SK-N-SH (cell line): ENCODE data around the gene CYP4F11. TPM values are rescaled to one million over a fixed set of nuclear protein-coding genes. Genes with fewer than 3 reads are reported as not detected.

Experiments
- CTCF ChIA-PET: fragments of 300-600, 350-600 bp; formaldehyde crosslinking; extraction: SDS; loops from one replicate; lab custom pipeline; 2021; lab: Yijun Ruan, JAX
- POLR2A ChIA-PET: fragments of 350-600 bp; sonication (Branson Sonifier 250); formaldehyde crosslinking; extraction: SDS; loops from one replicate; lab custom pipeline; 2020; ENCODE audit warnings: antibody characterized with exemption, inconsistent platforms; lab: Yijun Ruan, JAX
- DNase-seq: peaks from one replicate; pipeline ENCODE4 v3.0.0; 2012
- H2AFZ ChIP-seq: fragments of 200-600 bp; sonication (generic); 2 replicates; pipeline ENCODE4 v1.8.1; 2016; ENCODE audit warnings: antibody characterized with exemption, mild to moderate bottlenecking, low read depth
- H3F3A ChIP-seq: fragments of 200-600 bp; sonication (generic); replicated peaks from 2 replicates; pipeline ENCODE3; 2016; ENCODE audit warnings: antibody characterized with exemption, mild to moderate bottlenecking; ENCODE audit not compliant: insufficient read depth
- H3K27ac ChIP-seq, 2 experiments: fragments of 200-500 bp in 1 of 2; fragments of 200-600 bp in 1 of 2; sonication (Bioruptor generic) in 1 of 2; sonication (generic), shearing (Covaris generic) in 1 of 2; 2 replicates each; pipeline versions ENCODE4 v1.5.1 to v1.6.1; 2014 to 2016; ENCODE audit warnings: low read depth in 2 of 2, inconsistent platforms in 1 of 2, low read length in 1 of 2, mild to moderate bottlenecking in 1 of 2, mixed read lengths in 1 of 2
- H3K27me3 ChIP-seq: fragments of 200-600 bp; sonication (generic), shearing (Covaris generic); 2 replicates; pipeline ENCODE4 v1.6.1; 2016; ENCODE audit warnings: mixed run types; ENCODE audit not compliant: insufficient read depth
- H3K36me3 ChIP-seq, 2 experiments: fragments of 200-500 bp in 1 of 2; fragments of 200-600 bp in 1 of 2; sonication (Bioruptor generic) in 1 of 2; sonication (generic) in 1 of 2; replicated peaks in 1 of 2; 2 replicates each; pipeline versions ENCODE3 to v1.5.1; 2014 to 2016; ENCODE audit warnings: low read length in 1 of 2, mild to moderate bottlenecking in 1 of 2; ENCODE audit not compliant: insufficient read depth in 2 of 2, control insufficient read depth in 1 of 2
- H3K4me1 ChIP-seq, 2 experiments: fragments of 200-500 bp in 1 of 2; fragments of 200-600 bp in 1 of 2; sonication (Bioruptor generic) in 1 of 2; sonication (generic), shearing (Covaris generic) in 1 of 2; 2 replicates each; pipeline versions ENCODE4 v1.5.1 to v1.6.1; 2014 to 2016; ENCODE audit warnings: low read depth in 1 of 2, low read length in 1 of 2, mixed run types in 1 of 2; ENCODE audit not compliant: insufficient read depth in 2 of 2, control insufficient read depth in 1 of 2
- H3K4me2 ChIP-seq: fragments of 200-600 bp; sonication (generic), shearing (Covaris generic); 2 replicates; pipeline ENCODE4 v1.6.1; 2017; ENCODE audit warnings: mixed run types
- H3K4me3 ChIP-seq, 2 experiments: fragments of 200-500 bp in 1 of 2; fragments of 200-600 bp in 1 of 2; sonication (Bioruptor generic) in 1 of 2; sonication (generic), shearing (Covaris generic) in 1 of 2; 2 replicates each; pipeline versions ENCODE4 v1.5.1 to v1.8.1; 2014 to 2016; ENCODE audit warnings: low read depth in 2 of 2, inconsistent platforms in 1 of 2, low read length in 1 of 2, mild to moderate bottlenecking in 1 of 2, mixed read lengths in 1 of 2, moderate library complexity in 1 of 2
- H3K79me2 ChIP-seq: fragments of 200-600 bp; sonication (generic); 2 replicates; pipeline ENCODE4 v1.8.1; 2017; ENCODE audit warnings: mild to moderate bottlenecking; ENCODE audit not compliant: insufficient read depth
- H3K9ac ChIP-seq: fragments of 200-600 bp; sonication (generic); 2 replicates; pipeline ENCODE4 v1.6.1; 2017; ENCODE audit warnings: mixed run types
- H3K9me2 ChIP-seq: fragments of 200-600 bp; sonication (generic); 2 replicates; pipeline ENCODE4 v1.6.1; 2017; ENCODE audit warnings: mixed run types
- H3K9me3 ChIP-seq: fragments of 200-600 bp; sonication (generic); 2 replicates; pipeline ENCODE4 v1.6.1; 2017; ENCODE audit warnings: mixed run types, mild to moderate bottlenecking, moderate library complexity
- H4K20me1 ChIP-seq: fragments of 200-600 bp; sonication (generic); 2 replicates; pipeline ENCODE4 v1.6.1; 2017; ENCODE audit warnings: mild to moderate bottlenecking, mixed run types; ENCODE audit not compliant: insufficient read depth
- CHD2 ChIP-seq: fragments of 150-350 bp; IDR thresholded peaks from 2 replicates; pipeline ENCODE4 v1.6.1; 2018; ENCODE audit warnings: low read length; ENCODE audit not compliant: partially characterized antibody
- ELF1 ChIP-seq: IDR thresholded peaks from 2 replicates; pipeline ENCODE4 v1.4.0; 2012
- EP300 ChIP-seq, 2 experiments: IDR thresholded peaks; 2 replicates each; pipeline versions ENCODE4 v1.4.0 to v1.6.1; 2012; ENCODE audit warnings: borderline replicate concordance in 1 of 2, low read depth in 1 of 2, low read length in 1 of 2
- EZH2phosphoT487 ChIP-seq: fragments of 200-600 bp; sonication (generic); IDR thresholded peaks from 2 replicates; pipeline ENCODE4 v1.6.1; 2017; ENCODE audit warnings: low read depth, mixed run types, mild to moderate bottlenecking, antibody characterized with exemption, moderate library complexity, borderline replicate concordance
- FOSL2 ChIP-seq: IDR thresholded peaks from 2 replicates; pipeline ENCODE4 v1.4.0; 2012; ENCODE audit warnings: low read depth, mild to moderate bottlenecking, moderate library complexity, borderline replicate concordance
- FOXJ3 ChIP-seq: sonication (generic); formaldehyde crosslinking; IDR thresholded peaks from 2 replicates; pipeline ENCODE4 v1.5.1; 2020; ENCODE audit warnings: mild to moderate bottlenecking, missing genetic modification reagents
- FOXM1 ChIP-seq: IDR thresholded peaks from 2 replicates; pipeline ENCODE4 v1.4.0; 2012; ENCODE audit warnings: low read depth, mild to moderate bottlenecking
- GABPA ChIP-seq: IDR thresholded peaks from 2 replicates; pipeline ENCODE4 v1.4.0; 2012; ENCODE audit warnings: low read depth, mild to moderate bottlenecking
- IRF3 ChIP-seq: fragments of 150-350 bp; IDR thresholded peaks from 2 replicates; pipeline ENCODE4 v1.6.1; 2016; ENCODE audit warnings: mild to moderate bottlenecking, low read depth, low read length
- MXI1 ChIP-seq: IDR thresholded peaks from 2 replicates; pipeline ENCODE4 v1.6.1; 2012; ENCODE audit warnings: mild to moderate bottlenecking, low read depth, low read length, improper control_type of control experiment
- NFIC ChIP-seq: IDR thresholded peaks from 2 replicates; pipeline ENCODE4 v1.4.0; 2012; ENCODE audit warnings: borderline replicate concordance
- RAD21 ChIP-seq: IDR thresholded peaks from 2 replicates; pipeline ENCODE4 v1.6.1; 2012; ENCODE audit warnings: mild to moderate bottlenecking, low read length
- RFX5 ChIP-seq: IDR thresholded peaks from 2 replicates; pipeline ENCODE4 v1.6.1; 2012; ENCODE audit warnings: mild to moderate bottlenecking, improper control_type of control experiment, low read length
- TAF1 ChIP-seq: IDR thresholded peaks from 2 replicates; pipeline ENCODE4 v1.6.1; 2012; ENCODE audit warnings: low read depth, mild to moderate bottlenecking, low read length, moderate library complexity, borderline replicate concordance
- TCF12 ChIP-seq: IDR thresholded peaks from 2 replicates; pipeline ENCODE4 v1.4.0; 2012
- WGBS: methylation state at CpG from one replicate; pipeline ENCODE4 v1.1.6; 2017; ENCODE audit warnings: low lambda C conversion rate; 5-methylcytosine and 5-hydroxymethylcytosine counted together
- polyA plus RNA-seq, 3 experiments: library from polyadenylated mRNA; depleted of rRNA; stranded (reverse); fragments of >200 nt; gene quantifications; 2 replicates each; pipeline ENCODE4 v1.2.3, GENCODE V29; 2012
- TF ChIP-seq, protein P1 (sequence below): IDR thresholded peaks from 2 replicates; pipeline ENCODE4 v1.4.0; 2012; ENCODE audit warnings: low read depth
- TF ChIP-seq, protein P2 (sequence below): IDR thresholded peaks from 2 replicates; pipeline ENCODE4; 2012
- TF ChIP-seq, protein P3 (sequence below): IDR thresholded peaks from 2 replicates; pipeline ENCODE4 v1.6.1; 2012; ENCODE audit warnings: mild to moderate bottlenecking, low read depth, low read length, moderate library complexity

Gene CYP4F11
- polyA plus RNA-seq, 1 of the 3 experiments (the other 2 are of a cell fraction), result 0.23 TPM

DNA sequence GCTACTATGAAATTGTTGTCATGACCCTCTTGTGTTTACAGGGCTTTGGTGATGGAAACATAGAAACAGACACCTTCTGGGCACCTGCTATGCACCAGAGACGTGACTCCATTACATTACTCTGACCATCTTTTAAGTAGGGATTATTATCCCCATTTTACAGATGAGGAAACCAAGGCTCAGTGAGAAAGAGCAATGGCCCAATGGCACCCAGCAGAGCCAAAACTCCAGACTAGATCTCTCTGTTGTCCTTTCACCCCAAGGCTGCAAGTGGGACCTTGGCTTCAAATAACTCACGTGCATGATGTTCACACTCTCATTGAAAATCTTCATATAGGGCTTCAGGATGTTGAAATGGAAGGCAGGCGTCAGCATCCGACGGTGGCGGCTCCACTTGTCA lies 42.3 kb downstream of the CYP4F11 start:
- Histone ChIP-seq H3K79me2 (no peaks in the 10 kb centered on the region), H4K20me1 (no peaks in the 10 kb centered on the region), H3K9ac (no peak overlapping the region), H3K36me3 (no peaks in the 10 kb centered on the region), H2AFZ (no peak overlapping the region), H3K9me3 (no peaks in the 10 kb centered on the region), H3K4me1 (no peaks in the 10 kb centered on the region), H3K4me2 (no peak overlapping the region), H3K27me3 (no peaks in the 10 kb centered on the region), H3K27ac (no peak overlapping the region), H3K4me3 (no peak overlapping the region), H3K9me2 (no peaks in the 10 kb centered on the region)
- DNase-seq, result no peak
- POLR2A ChIA-PET, result no interaction called here
- 3% methylated on average over 6 of the region's 6 CpGs for WGBS
- TF ChIP-seq MXI1 (no peak), CHD2 (no peak), FOXM1 (no peak), TCF12 (no peak), GABPA (no peak), RAD21 (no peak), IRF3 (no peak), FOSL2 (no peak)
- TF ChIP-seq, protein P1, sequence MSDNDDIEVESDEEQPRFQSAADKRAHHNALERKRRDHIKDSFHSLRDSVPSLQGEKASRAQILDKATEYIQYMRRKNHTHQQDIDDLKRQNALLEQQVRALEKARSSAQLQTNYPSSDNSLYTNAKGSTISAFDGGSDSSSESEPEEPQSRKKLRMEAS, result no peak
- TF ChIP-seq, all 33 proteins: peak for 0
- H3F3A ChIP-seq, result no peaks in the 10 kb centered on the region
- CTCF ChIA-PET, result no interaction called here

DNA sequence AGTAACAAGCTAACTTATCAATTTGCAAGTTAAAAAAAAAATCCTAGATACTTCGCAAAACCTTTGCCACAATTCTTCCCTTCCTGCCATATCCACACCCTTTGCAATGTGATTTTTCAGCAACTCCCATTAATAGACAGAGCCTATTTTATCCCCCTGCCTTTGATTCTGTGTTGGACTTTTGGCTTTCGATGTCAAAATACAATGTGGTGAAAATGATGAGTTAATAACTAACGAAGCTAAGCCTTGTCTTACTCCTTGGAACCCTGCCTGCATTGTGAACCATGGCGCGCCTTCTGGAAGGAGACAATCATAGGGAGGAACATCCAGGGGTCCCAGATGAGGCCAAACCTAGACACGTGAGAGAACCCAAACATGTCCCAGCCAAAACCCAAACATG lies 42.9 kb downstream of the CYP4F11 start:
- Histone ChIP-seq H4K20me1 (no peaks in the 10 kb centered on the region), H3F3A (no peaks in the 10 kb centered on the region), H3K27me3 (no peaks in the 10 kb centered on the region), H3K4me1 (no peaks in the 10 kb centered on the region), H3K9me2 (no peaks in the 10 kb centered on the region), H3K4me2 (no peak overlapping the region), H3K36me3 (no peaks in the 10 kb centered on the region), H3K27ac (no peak overlapping the region), H2AFZ (no peak overlapping the region), H3K9ac (no peak overlapping the region), H3K79me2 (no peaks in the 10 kb centered on the region), H3K9me3 (no peaks in the 10 kb centered on the region), H3K4me3 (no peak overlapping the region)
- ChIA-PET CTCF (no interaction called here), POLR2A (no interaction called here)
- TF ChIP-seq FOXJ3 (CRISPR knock-in tag), result no peak
- no peak for TF ChIP-seq EZH2phosphoT487
- TF ChIP-seq IRF3, result no peak
- TF ChIP-seq FOSL2, result no peak
- TF ChIP-seq TAF1, result no peak
- TF ChIP-seq RFX5, result no peak
- no peak for TF ChIP-seq ELF1
- TF ChIP-seq, protein P2, sequence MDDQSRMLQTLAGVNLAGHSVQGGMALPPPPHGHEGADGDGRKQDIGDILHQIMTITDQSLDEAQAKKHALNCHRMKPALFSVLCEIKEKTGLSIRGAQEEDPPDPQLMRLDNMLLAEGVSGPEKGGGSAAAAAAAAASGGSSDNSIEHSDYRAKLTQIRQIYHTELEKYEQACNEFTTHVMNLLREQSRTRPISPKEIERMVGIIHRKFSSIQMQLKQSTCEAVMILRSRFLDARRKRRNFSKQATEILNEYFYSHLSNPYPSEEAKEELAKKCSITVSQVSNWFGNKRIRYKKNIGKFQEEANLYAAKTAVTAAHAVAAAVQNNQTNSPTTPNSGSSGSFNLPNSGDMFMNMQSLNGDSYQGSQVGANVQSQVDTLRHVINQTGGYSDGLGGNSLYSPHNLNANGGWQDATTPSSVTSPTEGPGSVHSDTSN, result no peak
- no peak for TF ChIP-seq EP300 (IDR thresholded peaks at IDR 0.05; ENCODE audit: borderline replicate concordance in 1 of 2, low read depth in 1 of 2, low read length in 1 of 2)
- no peak for TF ChIP-seq CHD2
- TF ChIP-seq, protein P3, sequence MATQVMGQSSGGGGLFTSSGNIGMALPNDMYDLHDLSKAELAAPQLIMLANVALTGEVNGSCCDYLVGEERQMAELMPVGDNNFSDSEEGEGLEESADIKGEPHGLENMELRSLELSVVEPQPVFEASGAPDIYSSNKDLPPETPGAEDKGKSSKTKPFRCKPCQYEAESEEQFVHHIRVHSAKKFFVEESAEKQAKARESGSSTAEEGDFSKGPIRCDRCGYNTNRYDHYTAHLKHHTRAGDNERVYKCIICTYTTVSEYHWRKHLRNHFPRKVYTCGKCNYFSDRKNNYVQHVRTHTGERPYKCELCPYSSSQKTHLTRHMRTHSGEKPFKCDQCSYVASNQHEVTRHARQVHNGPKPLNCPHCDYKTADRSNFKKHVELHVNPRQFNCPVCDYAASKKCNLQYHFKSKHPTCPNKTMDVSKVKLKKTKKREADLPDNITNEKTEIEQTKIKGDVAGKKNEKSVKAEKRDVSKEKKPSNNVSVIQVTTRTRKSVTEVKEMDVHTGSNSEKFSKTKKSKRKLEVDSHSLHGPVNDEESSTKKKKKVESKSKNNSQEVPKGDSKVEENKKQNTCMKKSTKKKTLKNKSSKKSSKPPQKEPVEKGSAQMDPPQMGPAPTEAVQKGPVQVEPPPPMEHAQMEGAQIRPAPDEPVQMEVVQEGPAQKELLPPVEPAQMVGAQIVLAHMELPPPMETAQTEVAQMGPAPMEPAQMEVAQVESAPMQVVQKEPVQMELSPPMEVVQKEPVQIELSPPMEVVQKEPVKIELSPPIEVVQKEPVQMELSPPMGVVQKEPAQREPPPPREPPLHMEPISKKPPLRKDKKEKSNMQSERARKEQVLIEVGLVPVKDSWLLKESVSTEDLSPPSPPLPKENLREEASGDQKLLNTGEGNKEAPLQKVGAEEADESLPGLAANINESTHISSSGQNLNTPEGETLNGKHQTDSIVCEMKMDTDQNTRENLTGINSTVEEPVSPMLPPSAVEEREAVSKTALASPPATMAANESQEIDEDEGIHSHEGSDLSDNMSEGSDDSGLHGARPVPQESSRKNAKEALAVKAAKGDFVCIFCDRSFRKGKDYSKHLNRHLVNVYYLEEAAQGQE, result no peak
- TF ChIP-seq NFIC, result no peak
- WGBS, result under 1% methylated on average over 6 of the region's 6 CpGs
- DNase-seq, result no peak
